ENCODE measurements around the gene PCDHB10. TPM values are rescaled to one million over a fixed set of nuclear protein-coding genes. Genes with fewer than 3 reads are reported as not detected.
"Not testable (repeated sequence)": the region's sequence is repeated elsewhere in the genome, so short reads cannot be mapped to it uniquely, and the experiment has no call there.

PCDHB10 gene
- total RNA-seq, 1 experiment from 2014 or later: 0.03 TPM

- H3K27me3 ChIP-seq (ENCODE audit: control insufficient read depth, insufficient read depth, low read length); H3K4me3 ChIP-seq (ENCODE audit: insufficient read depth, low read depth, low read length); DNase-seq; H3K36me3 ChIP-seq (replicated peaks; ENCODE audit: control insufficient read depth, insufficient read depth, low read length): not testable (repeated sequence)
Observed at GRCh38 chr5:141210281-141210680, 18.1 kb downstream of the PCDHB10 start.

GRCh38 chr5:141210849-141211248 lies 18.7 kb downstream of the PCDHB10 start:
- H3K36me3 ChIP-seq (replicated peaks; ENCODE audit: control insufficient read depth, insufficient read depth, low read length); H3K4me3 ChIP-seq (ENCODE audit: insufficient read depth, low read depth, low read length); H3K27me3 ChIP-seq (ENCODE audit: control insufficient read depth, insufficient read depth, low read length); DNase-seq: not testable (repeated sequence)

GRCh38 chr5:141213656-141214339 lies 21.6 kb downstream of the PCDHB10 start, which contains the start of gene PCDHB13:
TSS of gene PCDHB13 (plus strand) at chr5:141213919. CDS start at chr5:141214124, 205 bp downstream.
- H3K4me3 ChIP-seq (ENCODE audit: insufficient read depth, low read depth, low read length); H3K27me3 ChIP-seq (ENCODE audit: control insufficient read depth, insufficient read depth, low read length); H3K36me3 ChIP-seq (replicated peaks; ENCODE audit: control insufficient read depth, insufficient read depth, low read length): not testable (repeated sequence)
- peak; percentile 38 for DNase-seq

- H3K36me3 ChIP-seq (replicated peaks; ENCODE audit: control insufficient read depth, insufficient read depth, low read length); H3K4me3 ChIP-seq (ENCODE audit: insufficient read depth, low read depth, low read length); DNase-seq; H3K27me3 ChIP-seq (ENCODE audit: control insufficient read depth, insufficient read depth, low read length): not testable (repeated sequence)
Observed at GRCh38 chr5:141214583-141214982, 22.4 kb downstream of the PCDHB10 start.

GRCh38 chr5:141215504-141215903 lies 23.4 kb downstream of the PCDHB10 start:
- DNase-seq; H3K36me3 ChIP-seq (replicated peaks; ENCODE audit: control insufficient read depth, insufficient read depth, low read length); H3K4me3 ChIP-seq (ENCODE audit: insufficient read depth, low read depth, low read length); H3K27me3 ChIP-seq (ENCODE audit: control insufficient read depth, insufficient read depth, low read length): not testable (repeated sequence)

- H3K36me3 ChIP-seq (replicated peaks; ENCODE audit: control insufficient read depth, insufficient read depth, low read length); H3K27me3 ChIP-seq (ENCODE audit: control insufficient read depth, insufficient read depth, low read length); H3K4me3 ChIP-seq (ENCODE audit: insufficient read depth, low read depth, low read length); DNase-seq: not testable (repeated sequence)
Observed at GRCh38 chr5:141216035-141216434, 23.9 kb downstream of the PCDHB10 start.

GRCh38 chr5:141223112-141223783 lies 31.1 kb downstream of the PCDHB10 start, which contains the start of gene PCDHB14:
TSS of gene PCDHB14 (plus strand) at chr5:141223343. CDS start at chr5:141223506, 163 bp downstream.
- Histone ChIP-seq H3K27me3 (ENCODE audit: control insufficient read depth, insufficient read depth, low read length) (no peaks in the 10 kb centered on the region), H3K36me3 (replicated peaks; ENCODE audit: control insufficient read depth, insufficient read depth, low read length) (no peaks in the 10 kb centered on the region), H3K4me3 (ENCODE audit: insufficient read depth, low read depth, low read length) (no peak within 1 kb of the TSS)
- peak; percentile 81 for DNase-seq

- not testable (repeated sequence) for H3K4me3 ChIP-seq (ENCODE audit: insufficient read depth, low read depth, low read length); H3K36me3 ChIP-seq (replicated peaks; ENCODE audit: control insufficient read depth, insufficient read depth, low read length); H3K27me3 ChIP-seq (ENCODE audit: control insufficient read depth, insufficient read depth, low read length); DNase-seq
Observed at GRCh38 chr5:141224844-141225243, 32.7 kb downstream of the PCDHB10 start.

- not testable (repeated sequence) for DNase-seq; H3K36me3 ChIP-seq (replicated peaks; ENCODE audit: control insufficient read depth, insufficient read depth, low read length); H3K4me3 ChIP-seq (ENCODE audit: insufficient read depth, low read depth, low read length); H3K27me3 ChIP-seq (ENCODE audit: control insufficient read depth, insufficient read depth, low read length)
Observed at GRCh38 chr5:141225421-141225820, 33.3 kb downstream of the PCDHB10 start.

- Histone ChIP-seq H3K36me3 (replicated peaks; ENCODE audit: control insufficient read depth, insufficient read depth, low read length) (no peaks in the 10 kb centered on the region), H3K4me3 (ENCODE audit: insufficient read depth, low read depth, low read length) (no peak overlapping the region), H3K27me3 (ENCODE audit: control insufficient read depth, insufficient read depth, low read length) (no peaks in the 10 kb centered on the region)
- no peak for DNase-seq
Observed at GRCh38 chr5:141234109-141234667, 42.0 kb downstream of the PCDHB10 start.

GRCh38 chr5:141235922-141236321 lies 43.8 kb downstream of the PCDHB10 start:
- DNase-seq; H3K4me3 ChIP-seq (ENCODE audit: insufficient read depth, low read depth, low read length); H3K27me3 ChIP-seq (ENCODE audit: control insufficient read depth, insufficient read depth, low read length); H3K36me3 ChIP-seq (replicated peaks; ENCODE audit: control insufficient read depth, insufficient read depth, low read length): not testable (repeated sequence)

- H3K36me3 ChIP-seq (replicated peaks; ENCODE audit: control insufficient read depth, insufficient read depth, low read length): no peaks in the 10 kb centered on the region
- no peaks in the 10 kb centered on the region for H3K27me3 ChIP-seq (ENCODE audit: control insufficient read depth, insufficient read depth, low read length)
- no peak for DNase-seq
- no peak overlapping the region for H3K4me3 ChIP-seq (ENCODE audit: insufficient read depth, low read depth, low read length)
Observed at GRCh38 chr5:141236516-141237313, 44.6 kb downstream of the PCDHB10 start.

- H3K36me3 ChIP-seq (replicated peaks; ENCODE audit: control insufficient read depth, insufficient read depth, low read length): no peaks in the 10 kb centered on the region
- no peak for DNase-seq
- H3K4me3 ChIP-seq (ENCODE audit: insufficient read depth, low read depth, low read length): no peak overlapping the region
- no peaks in the 10 kb centered on the region for H3K27me3 ChIP-seq (ENCODE audit: control insufficient read depth, insufficient read depth, low read length)
Observed at GRCh38 chr5:141241496-141241895, 49.3 kb downstream of the PCDHB10 start.

Data from H7 (cell line).